ENCODE data around the gene MAP2K5. TPM values are rescaled to one million over a fixed set of nuclear protein-coding genes. Genes with fewer than 3 reads are reported as not detected.

The MAP2K5 gene
- total RNA-seq, 3 donors from 2014 or later, result 26.4 to 36.4 (median 30.3) TPM

- intact Hi-C loops (cut with DNase I, micrococcal nuclease), result no loop called here
- Histone ChIP-seq H3K4me3 (no peak overlapping the region), H3K4me1 (ENCODE audit: low read depth) (no peaks in the 10 kb centered on the region), H3K9me3 (no peaks in the 10 kb centered on the region), H3K36me3 (ENCODE audit: low read depth) (no peaks in the 10 kb centered on the region)
- no peak for TF ChIP-seq CTCF (IDR thresholded peaks at IDR 0.05)
- no peak for DNase-seq
- ATAC-seq, result no peak
Measured at GRCh38 chr15:67579967-67580366, 37.5 kb downstream of the MAP2K5 start.

GRCh38 chr15:67584157-67584556 lies 41.7 kb downstream of the MAP2K5 start:
- no peak for DNase-seq
- ATAC-seq, result no peak
- no peaks in the 10 kb centered on the region for H3K9me3 ChIP-seq
- H3K4me3 ChIP-seq, result no peak overlapping the region
- no peaks in the 10 kb centered on the region for H3K4me1 ChIP-seq (ENCODE audit: low read depth)
- intact Hi-C loops (cut with DNase I, micrococcal nuclease), result no loop called here
- H3K36me3 ChIP-seq (ENCODE audit: low read depth), result no peaks in the 10 kb centered on the region
- no peak for TF ChIP-seq CTCF (IDR thresholded peaks at IDR 0.05)

GRCh38 chr15:67585681-67586080 lies 43.2 kb downstream of the MAP2K5 start:
- H3K4me3 ChIP-seq, result no peak overlapping the region
- no peaks in the 10 kb centered on the region for H3K9me3 ChIP-seq
- H3K36me3 ChIP-seq (ENCODE audit: low read depth), result no peaks in the 10 kb centered on the region
- intact Hi-C loops (cut with DNase I, micrococcal nuclease), result no loop called here
- no peak for DNase-seq
- TF ChIP-seq CTCF (IDR thresholded peaks at IDR 0.05), result no peak
- no peaks in the 10 kb centered on the region for H3K4me1 ChIP-seq (ENCODE audit: low read depth)
- ATAC-seq, result no peak

GRCh38 chr15:67587331-67587730 lies 44.8 kb downstream of the MAP2K5 start:
- no peaks in the 10 kb centered on the region for H3K9me3 ChIP-seq
- no peak for ATAC-seq
- no peak for TF ChIP-seq CTCF (IDR thresholded peaks at IDR 0.05)
- DNase-seq, result no peak
- intact Hi-C loops (cut with DNase I, micrococcal nuclease), result no loop called here
- H3K4me3 ChIP-seq, result no peak overlapping the region
- no peaks in the 10 kb centered on the region for H3K4me1 ChIP-seq (ENCODE audit: low read depth)
- no peaks in the 10 kb centered on the region for H3K36me3 ChIP-seq (ENCODE audit: low read depth)

GRCh38 chr15:67587754-67588153 lies 45.3 kb downstream of the MAP2K5 start:
- DNase-seq (no peak), ATAC-seq (no peak)
- Histone ChIP-seq H3K9me3 (no peaks in the 10 kb centered on the region), H3K4me1 (ENCODE audit: low read depth) (no peaks in the 10 kb centered on the region), H3K36me3 (ENCODE audit: low read depth) (no peaks in the 10 kb centered on the region), H3K4me3 (no peak overlapping the region)
- no peak for TF ChIP-seq CTCF (IDR thresholded peaks at IDR 0.05)
- intact Hi-C loops (cut with DNase I, micrococcal nuclease), result no loop called here

- no peak for TF ChIP-seq CTCF (IDR thresholded peaks at IDR 0.05)
- DNase-seq, result no peak
- no peaks in the 10 kb centered on the region for H3K36me3 ChIP-seq (ENCODE audit: low read depth)
Measured at GRCh38 chr15:67590191-67590590, 47.7 kb downstream of the MAP2K5 start.

More at GRCh38 chr15:67590191-67590590, 47.7 kb downstream of the MAP2K5 start:
- no peak for ATAC-seq
- intact Hi-C loops (cut with DNase I, micrococcal nuclease), result no loop called here
- Histone ChIP-seq H3K4me1 (ENCODE audit: low read depth) (no peaks in the 10 kb centered on the region), H3K9me3 (no peaks in the 10 kb centered on the region), H3K4me3 (no peak overlapping the region)
